Inferior parietal cortex (tissue), 1 donor: ENCODE data around the gene UBE4A.
"Not testable (repeated sequence)": the region's sequence is repeated elsewhere in the genome, so short reads cannot be mapped to it uniquely, and the experiment has no call there.

ENCODE experiments used
- DNase-seq: peaks from one replicate; pipeline ENCODE4 v3.0.0-alpha.2; 2016; ENCODE audit errors: extremely low spot score

UBE4A gene

GRCh38 chr11:118401151-118401879 lies 41.9 kb downstream of the UBE4A start, which contains the start of gene ATP5MG:
TSS of gene ATP5MG (plus strand) at chr11:118401606. CDS start at chr11:118401666, 60 bp downstream.
- DNase-seq, result peak; percentile 95

GRCh38 chr11:118401880-118402590 lies 42.6 kb downstream of the UBE4A start:
- no peak for DNase-seq

DNA sequence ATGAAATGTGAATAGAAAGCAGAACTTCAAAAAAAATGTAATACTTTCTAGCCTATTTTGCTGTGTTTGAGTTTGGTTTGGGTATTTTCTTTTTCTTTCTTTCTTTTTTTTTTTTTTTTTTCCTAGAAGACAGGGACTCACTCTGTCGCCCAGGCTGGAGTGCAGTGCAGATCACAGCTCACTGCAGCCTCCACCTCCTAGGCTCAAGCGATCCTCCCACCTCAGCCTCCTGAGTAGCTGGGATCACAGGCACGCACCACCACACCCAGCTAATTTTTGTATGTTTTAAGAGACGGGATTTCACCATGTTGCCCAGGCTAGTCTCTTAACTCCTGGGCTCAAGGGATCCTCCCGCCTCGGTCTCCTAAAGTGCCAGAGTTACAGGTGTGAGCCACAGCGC lies 43.2 kb downstream of the UBE4A start:
- DNase-seq, result not testable (repeated sequence)

- no peak for DNase-seq
Observed at GRCh38 chr11:118406599-118407166, 47.3 kb downstream of the UBE4A start.

DNA sequence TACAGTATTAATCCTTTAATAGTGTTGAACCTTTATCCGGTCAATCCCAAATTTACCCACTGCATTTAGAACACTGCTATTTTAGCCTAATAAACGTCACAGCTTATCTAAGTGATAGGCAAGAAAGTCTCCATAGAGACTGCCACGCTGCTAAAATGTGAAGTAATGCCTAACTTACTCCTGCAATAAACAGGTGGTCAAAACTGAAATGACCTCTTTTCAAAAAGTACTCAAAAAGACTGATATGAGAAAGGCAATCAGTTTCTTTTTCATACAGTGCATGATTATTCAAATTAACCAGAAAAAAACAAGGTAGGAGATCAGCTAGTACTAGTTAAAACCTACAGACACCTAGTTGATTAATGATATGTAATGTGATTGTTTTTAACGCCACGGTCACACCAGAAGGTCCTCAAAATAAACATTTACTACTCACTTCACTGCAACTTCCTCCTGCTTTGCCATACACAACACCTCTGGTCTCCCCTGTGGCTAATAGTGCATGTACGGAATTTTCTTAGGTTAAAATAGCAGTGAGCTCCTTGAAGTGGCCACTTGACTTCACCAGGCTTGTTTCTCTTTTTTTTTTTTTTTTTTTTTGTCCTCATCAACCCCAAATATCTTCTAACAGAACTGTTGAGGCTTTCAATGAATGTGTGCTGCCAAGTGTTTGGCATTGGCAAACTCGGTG lies 50.8 kb downstream of the UBE4A start:
- no peak for DNase-seq

- DNase-seq, result no peak
Observed at GRCh38 chr11:118411530-118411929, 52.1 kb downstream of the UBE4A start.

GRCh38 chr11:118412921-118413320 lies 53.5 kb downstream of the UBE4A start:
- DNase-seq, result no peak

GRCh38 chr11:118415062-118415738 lies 55.8 kb downstream of the UBE4A start:
- DNase-seq, result no peak

DNA sequence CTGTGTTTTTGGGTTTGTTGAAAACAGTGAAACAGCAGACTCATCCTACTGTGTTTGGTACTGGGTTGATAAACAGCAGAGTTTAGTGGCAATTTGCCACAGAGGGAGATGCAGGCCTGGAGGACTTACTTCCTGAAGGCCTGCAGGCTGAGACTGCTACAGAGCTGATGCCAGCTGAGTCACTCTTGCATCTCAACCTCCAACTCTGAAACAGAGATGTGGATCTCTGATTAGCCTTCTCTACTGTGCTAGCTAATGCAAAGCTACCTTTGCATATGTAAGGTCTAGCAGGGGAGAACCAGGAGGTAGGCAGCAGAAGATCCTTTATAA lies 56.3 kb downstream of the UBE4A start:
- peak; percentile 59 for DNase-seq

- not testable (repeated sequence) for DNase-seq
Observed at GRCh38 chr11:118416900-118417299, 57.5 kb downstream of the UBE4A start.

GRCh38 chr11:118417801-118418200 lies 58.4 kb downstream of the UBE4A start:
- no peak for DNase-seq

DNA sequence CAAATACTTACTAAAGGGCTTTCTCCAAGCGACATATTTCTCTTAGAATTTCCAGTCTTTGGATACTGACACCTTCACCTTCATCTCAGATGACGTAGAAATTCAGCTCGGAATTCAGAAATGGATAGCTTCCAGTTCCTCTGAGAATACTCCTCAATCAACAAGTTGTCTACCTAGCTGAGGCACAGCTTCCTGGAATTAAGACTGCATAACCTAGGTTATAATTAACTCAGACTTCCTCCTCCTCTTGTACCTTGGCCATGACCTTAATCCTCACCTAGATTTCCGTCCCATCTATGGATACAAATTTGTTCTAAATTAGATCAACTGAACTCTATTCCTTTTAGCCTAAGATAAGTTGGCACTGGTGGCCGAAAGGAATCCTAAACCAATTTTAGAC lies 59.4 kb downstream of the UBE4A start:
- no peak for DNase-seq

DNA sequence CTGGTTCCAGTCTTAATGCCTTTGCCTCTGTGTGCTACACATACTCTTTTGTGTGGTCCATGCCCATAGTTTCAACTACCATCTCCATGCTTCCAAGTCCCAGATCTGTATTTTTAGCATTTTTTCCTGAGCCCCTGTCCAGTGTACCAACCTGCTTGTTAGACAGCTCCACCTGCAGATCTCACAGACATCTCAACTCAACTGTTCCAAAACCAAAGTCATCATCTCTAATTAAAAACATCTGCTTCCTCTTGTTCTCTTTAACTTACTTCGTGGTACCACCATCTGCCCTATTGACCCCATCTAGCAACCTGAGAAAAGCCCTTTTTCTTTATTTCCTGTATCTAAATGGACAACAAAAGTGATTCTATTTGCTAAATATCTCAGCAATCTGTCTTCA lies 68.3 kb downstream of the UBE4A start:
- no peak for DNase-seq

DNA sequence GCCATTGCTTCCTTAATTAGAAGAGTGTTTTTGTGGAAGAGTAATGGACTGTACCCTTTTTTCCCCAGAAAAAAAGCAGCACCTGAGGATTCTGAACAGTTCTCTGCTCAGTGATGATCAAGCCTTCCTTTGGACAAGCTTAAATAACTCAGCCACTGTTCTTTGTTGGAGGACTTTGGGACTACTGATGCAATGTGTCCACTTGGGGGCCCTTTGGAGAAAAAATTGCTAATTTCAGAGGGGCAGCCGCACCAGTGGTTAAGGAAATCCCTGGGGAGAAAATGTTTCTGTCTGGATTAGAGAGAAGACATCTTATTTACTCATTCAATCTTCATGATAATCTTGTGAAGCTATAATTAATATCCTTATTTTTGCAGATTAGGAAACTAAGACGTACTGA lies 71.6 kb downstream of the UBE4A start:
- no peak for DNase-seq

- no peak for DNase-seq
Observed at GRCh38 chr11:118434123-118434552, 74.7 kb downstream of the UBE4A start.

- DNase-seq, result peak; percentile 64
Observed at GRCh38 chr11:118434553-118435289, 75.3 kb downstream of the UBE4A start.

- no peak for DNase-seq
Observed at GRCh38 chr11:118435290-118435892, 76.0 kb downstream of the UBE4A start.

- peak; percentile 92 for DNase-seq
Observed at GRCh38 chr11:118435893-118436624, 76.7 kb downstream of the UBE4A start, which contains the start of gene KMT2A. TSS of gene KMT2A (plus strand) at chr11:118436492. CDS start at chr11:118436513, 21 bp downstream.

DNA sequence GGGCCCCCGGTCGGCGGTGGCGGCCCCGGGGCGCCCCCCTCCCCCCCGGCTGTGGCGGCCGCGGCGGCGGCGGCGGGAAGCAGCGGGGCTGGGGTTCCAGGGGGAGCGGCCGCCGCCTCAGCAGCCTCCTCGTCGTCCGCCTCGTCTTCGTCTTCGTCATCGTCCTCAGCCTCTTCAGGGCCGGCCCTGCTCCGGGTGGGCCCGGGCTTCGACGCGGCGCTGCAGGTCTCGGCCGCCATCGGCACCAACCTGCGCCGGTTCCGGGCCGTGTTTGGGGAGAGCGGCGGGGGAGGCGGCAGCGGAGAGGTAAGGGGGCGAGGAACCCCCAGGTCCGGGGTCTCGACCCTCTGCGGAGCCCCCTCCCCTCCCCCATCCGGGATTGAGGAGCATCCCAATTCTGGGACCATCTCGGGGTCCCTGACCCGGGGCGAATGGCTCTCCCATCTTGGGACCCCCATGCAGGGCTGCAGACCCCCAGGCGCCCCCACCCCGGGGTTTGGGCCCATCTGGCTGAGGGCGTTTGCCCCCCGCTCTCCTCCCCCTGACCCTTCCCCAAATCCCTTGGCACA lies 77.3 kb downstream of the UBE4A start:
- DNase-seq, result no peak
